HUES48 (cell line): ENCODE data around the gene CD300H.

Experiments
- H3K27ac ChIP-seq: one replicate; pipeline ENCODE4 v1.7.0; 2013; ENCODE audit warnings: low read depth, low read length, inconsistent platforms
- H3K27me3 ChIP-seq: 2 replicates; pipeline ENCODE4 v1.6.1; 2013; ENCODE audit warnings: mild to moderate bottlenecking, low read length; ENCODE audit not compliant: control insufficient read depth, insufficient read depth
- H3K36me3 ChIP-seq: 2 replicates; pipeline ENCODE4 v1.6.1; 2013; ENCODE audit warnings: low read length; ENCODE audit not compliant: control insufficient read depth, insufficient read depth
- H3K4me1 ChIP-seq: 2 replicates; pipeline ENCODE4 v1.6.1; 2013; ENCODE audit warnings: mild to moderate bottlenecking, low read length; ENCODE audit not compliant: control insufficient read depth, insufficient read depth
- H3K4me3 ChIP-seq: 2 replicates; pipeline ENCODE4 v1.5.1; 2013; ENCODE audit warnings: mild to moderate bottlenecking, low read depth, low read length
- H3K9ac ChIP-seq: 2 replicates; pipeline ENCODE4 v1.6.1; 2013; ENCODE audit warnings: mild to moderate bottlenecking, low read depth, low read length, moderate library complexity
- H3K9me3 ChIP-seq: 2 replicates; pipeline ENCODE4 v1.6.1; 2013; ENCODE audit warnings: low read length; ENCODE audit not compliant: control insufficient read depth, insufficient read depth

Gene CD300H

DNA sequence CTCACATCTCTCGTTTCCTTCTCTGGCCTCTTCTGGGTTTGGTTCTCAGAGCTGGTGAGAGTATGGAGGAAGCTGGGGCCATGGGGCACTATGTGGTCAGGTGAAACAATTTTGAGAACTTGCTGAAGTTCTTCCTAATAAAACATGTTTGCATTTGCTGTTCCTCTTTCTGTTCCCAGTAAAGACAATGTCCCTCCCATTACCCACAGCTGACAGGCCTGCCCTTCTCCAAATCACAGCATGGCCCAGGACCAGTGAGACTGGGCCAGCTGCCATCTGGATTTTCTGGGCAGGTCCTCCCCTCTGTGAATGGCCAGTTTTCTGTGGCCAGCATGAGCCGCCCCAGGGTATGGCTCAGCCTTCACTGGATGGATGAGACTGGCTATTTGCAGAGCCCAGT, at the start of gene CD300H:
TSS of gene CD300H (minus strand) at position 113 of the 400 bp plus-strand sequence.
- Histone ChIP-seq H3K9me3 (no peaks in the 10 kb centered on the region), H3K4me1 (no peaks in the 10 kb centered on the region), H3K27ac (no peak within 1 kb of the TSS), H3K36me3 (no peaks in the 10 kb centered on the region), H3K27me3 (no peaks in the 10 kb centered on the region), H3K9ac (no peak within 1 kb of the TSS), H3K4me3 (no peak within 1 kb of the TSS)

DNA sequence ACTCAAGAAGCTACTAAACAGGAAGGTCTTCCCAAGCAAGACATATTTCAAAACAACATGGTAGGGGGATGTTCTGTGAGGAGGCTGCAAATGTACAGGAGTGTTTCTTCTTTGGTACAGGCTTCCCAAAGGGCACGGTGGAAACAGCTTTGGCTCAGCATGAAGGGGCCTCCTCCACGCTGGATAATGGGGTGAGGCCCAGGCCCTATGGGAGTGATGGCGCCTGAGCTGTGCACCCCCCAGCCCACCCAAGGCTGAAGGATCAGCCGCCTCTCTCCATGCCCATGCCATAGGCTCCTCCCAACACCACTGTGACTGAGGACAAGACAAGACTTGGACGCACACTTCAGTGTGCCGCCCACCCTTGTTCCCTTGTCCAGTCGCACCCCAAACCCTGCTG, 49.4 kb upstream of the CD300H start:
- H3K36me3 ChIP-seq = no peaks in the 10 kb centered on the region
- no peak overlapping the region for H3K4me3 ChIP-seq
- no peaks in the 10 kb centered on the region for H3K27me3 ChIP-seq
- no peaks in the 10 kb centered on the region for H3K9me3 ChIP-seq
- no peak overlapping the region for H3K27ac ChIP-seq
- no peak overlapping the region for H3K9ac ChIP-seq
- no peaks in the 10 kb centered on the region for H3K4me1 ChIP-seq

- H3K9me3 ChIP-seq = no peaks in the 10 kb centered on the region
- no peak overlapping the region for H3K9ac ChIP-seq
- H3K4me1 ChIP-seq = no peaks in the 10 kb centered on the region
- no peak overlapping the region for H3K4me3 ChIP-seq
- no peaks in the 10 kb centered on the region for H3K36me3 ChIP-seq
- H3K27me3 ChIP-seq = no peaks in the 10 kb centered on the region; the same call in 1 of the 2 replicates
- no peak overlapping the region for H3K27ac ChIP-seq
Measured at GRCh38 chr17:74612046-74612445, 44.7 kb upstream of the CD300H start.

GRCh38 chr17:74610108-74610507, 42.8 kb upstream of the CD300H start:
- H3K4me1 ChIP-seq = no peaks in the 10 kb centered on the region
- no peak overlapping the region for H3K9ac ChIP-seq
- no peaks in the 10 kb centered on the region; the same call in 1 of the 2 replicates for H3K27me3 ChIP-seq
- no peak overlapping the region for H3K4me3 ChIP-seq
- H3K36me3 ChIP-seq = no peaks in the 10 kb centered on the region
- H3K27ac ChIP-seq = no peak overlapping the region
- H3K9me3 ChIP-seq = no peaks in the 10 kb centered on the region

DNA sequence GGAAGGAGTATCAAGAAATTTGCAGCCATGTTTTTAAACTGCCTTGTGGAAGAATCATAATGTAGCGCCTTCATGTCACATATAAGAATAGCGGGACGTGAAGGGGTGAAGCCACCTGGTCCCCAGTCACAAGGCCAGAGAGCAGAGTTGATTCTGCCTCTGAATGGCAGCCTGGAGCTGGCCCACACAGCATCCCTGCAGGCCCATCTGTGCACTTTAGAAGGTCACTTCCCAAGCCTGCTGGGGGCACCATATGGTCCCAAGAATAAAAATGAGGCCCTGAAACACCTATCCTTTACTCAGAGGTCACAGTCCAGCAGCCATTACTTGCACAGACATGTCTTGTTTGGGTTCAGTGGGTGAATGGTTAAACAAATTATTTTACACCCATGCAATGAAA, 41.2 kb upstream of the CD300H start:
- Histone ChIP-seq H3K4me1 (no peaks in the 10 kb centered on the region), H3K9ac (no peak overlapping the region), H3K9me3 (no peaks in the 10 kb centered on the region), H3K27me3 (no peaks in the 10 kb centered on the region; the same call in 1 of the 2 replicates), H3K36me3 (no peaks in the 10 kb centered on the region), H3K4me3 (no peak overlapping the region), H3K27ac (no peak overlapping the region)

GRCh38 chr17:74607221-74607620, 39.9 kb upstream of the CD300H start:
- Histone ChIP-seq H3K4me3 (no peak overlapping the region), H3K27ac (no peak overlapping the region), H3K9ac (no peak overlapping the region), H3K9me3 (no peaks in the 10 kb centered on the region), H3K27me3 (no peaks in the 10 kb centered on the region; the same call in 1 of the 2 replicates), H3K4me1 (no peaks in the 10 kb centered on the region), H3K36me3 (no peaks in the 10 kb centered on the region)

- Histone ChIP-seq H3K4me3 (no peak overlapping the region), H3K9ac (no peak overlapping the region), H3K36me3 (no peaks in the 10 kb centered on the region), H3K9me3 (no peaks in the 10 kb centered on the region), H3K4me1 (no peaks in the 10 kb centered on the region), H3K27me3 (no peaks in the 10 kb centered on the region; the same call in 1 of the 2 replicates), H3K27ac (no peak overlapping the region)
Measured at GRCh38 chr17:74606050-74606449, 38.7 kb upstream of the CD300H start.

DNA sequence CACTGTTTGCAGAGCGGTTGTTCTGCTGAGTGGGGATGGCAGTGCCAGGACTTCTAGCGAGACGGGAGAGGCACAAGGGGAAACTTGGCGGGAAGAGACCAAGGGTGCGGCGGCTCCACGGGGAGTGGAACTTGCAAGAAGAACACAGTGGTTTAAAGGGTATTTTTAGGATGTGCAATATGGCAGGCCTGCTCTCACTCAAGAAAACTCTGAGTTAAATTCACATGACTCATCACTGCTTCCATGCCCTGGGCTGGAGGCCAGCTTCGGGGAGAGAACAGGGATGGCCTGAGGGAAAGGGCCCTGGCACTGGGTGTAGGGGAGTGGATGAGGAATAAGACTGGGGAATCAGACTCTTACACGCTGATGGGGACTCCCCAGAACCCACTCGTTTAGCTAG, 38.1 kb upstream of the CD300H start:
- Histone ChIP-seq H3K4me1 (no peaks in the 10 kb centered on the region), H3K9me3 (no peaks in the 10 kb centered on the region), H3K27ac (no peak overlapping the region), H3K36me3 (no peaks in the 10 kb centered on the region), H3K9ac (no peak overlapping the region), H3K4me3 (no peak overlapping the region), H3K27me3 (no peaks in the 10 kb centered on the region; the same call in 1 of the 2 replicates)

DNA sequence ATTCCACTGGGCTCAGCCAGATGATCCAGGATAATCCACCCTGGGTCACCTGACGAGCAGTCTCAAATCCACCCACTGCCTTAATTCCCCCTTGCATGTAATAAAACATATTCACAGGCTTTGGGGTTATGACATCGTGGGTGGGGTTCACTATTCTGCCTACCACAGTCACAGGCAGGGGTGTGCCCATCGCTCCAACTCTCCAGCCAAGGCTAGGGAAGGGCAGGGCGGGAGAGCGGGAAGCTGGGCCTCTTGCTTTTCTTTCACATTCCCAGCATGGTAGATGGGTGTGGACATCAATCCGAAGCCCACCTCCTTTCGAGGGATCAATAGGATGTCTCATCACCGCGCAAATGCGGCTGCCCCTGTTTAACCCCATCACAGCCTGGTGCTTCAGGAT, 37.5 kb upstream of the CD300H start:
- Histone ChIP-seq H3K27me3 (no peaks in the 10 kb centered on the region; the same call in 1 of the 2 replicates), H3K27ac (no peak overlapping the region), H3K9me3 (no peaks in the 10 kb centered on the region), H3K9ac (no peak overlapping the region), H3K4me1 (no peaks in the 10 kb centered on the region), H3K4me3 (no peak overlapping the region), H3K36me3 (no peaks in the 10 kb centered on the region)

- Histone ChIP-seq H3K4me3 (no peak overlapping the region), H3K36me3 (no peaks in the 10 kb centered on the region), H3K9ac (no peak overlapping the region), H3K27ac (no peak overlapping the region), H3K9me3 (no peaks in the 10 kb centered on the region), H3K27me3 (no peaks in the 10 kb centered on the region; the same call in none of the 2 replicates), H3K4me1 (no peaks in the 10 kb centered on the region)
Measured at GRCh38 chr17:74604200-74604599, 36.9 kb upstream of the CD300H start.

GRCh38 chr17:74603746-74604145, 36.4 kb upstream of the CD300H start:
- H3K27ac ChIP-seq = no peak overlapping the region
- no peaks in the 10 kb centered on the region; the same call in none of the 2 replicates for H3K27me3 ChIP-seq
- H3K9me3 ChIP-seq = no peaks in the 10 kb centered on the region
- H3K36me3 ChIP-seq = no peaks in the 10 kb centered on the region
- no peak overlapping the region for H3K9ac ChIP-seq
- H3K4me3 ChIP-seq = no peak overlapping the region
- H3K4me1 ChIP-seq = 0 out of 2 replicates have a peak, but pooled peaks cover 3% of the 10 kb centered on the region
